Ishikawa (cell line): Measurements from ENCODE around the gene ELOVL3.

ENCODE experiments used
- CEBPB ChIP-seq: IDR thresholded peaks from 2 replicates; pipeline ENCODE4 v1.6.1; 2012
- CREB1 ChIP-seq: IDR thresholded peaks from 2 replicates; pipeline ENCODE4 v1.6.1; 2012; ENCODE audit warnings: low read depth
- EGR1 ChIP-seq: IDR thresholded peaks from 2 replicates; pipeline ENCODE4 v1.6.1; 2012
- EP300 ChIP-seq: IDR thresholded peaks from 2 replicates; pipeline ENCODE4 v1.6.1; 2012; ENCODE audit warnings: borderline replicate concordance
- FOXM1 ChIP-seq: IDR thresholded peaks from 2 replicates; pipeline ENCODE4 v1.6.1; 2012; ENCODE audit warnings: low read depth, borderline replicate concordance
- MAX ChIP-seq: IDR thresholded peaks from 2 replicates; pipeline ENCODE4 v1.6.1; 2012
- NFIC ChIP-seq: IDR thresholded peaks from 2 replicates; pipeline ENCODE4 v1.6.1; 2012
- RAD21 ChIP-seq: IDR thresholded peaks from 2 replicates; pipeline ENCODE4 v1.6.1; 2012; ENCODE audit warnings: low read depth
- REST ChIP-seq: IDR thresholded peaks from 2 replicates; pipeline ENCODE4 v1.6.1; 2012; ENCODE audit warnings: low read depth, mild to moderate bottlenecking
- TAF1 ChIP-seq: IDR thresholded peaks from 2 replicates; pipeline ENCODE4 v1.6.1; 2012; ENCODE audit warnings: low read depth, mild to moderate bottlenecking
- TCF12 ChIP-seq: IDR thresholded peaks from 2 replicates; pipeline ENCODE4 v1.6.1; 2012; ENCODE audit warnings: low read depth
- TEAD4 ChIP-seq: IDR thresholded peaks from 2 replicates; pipeline ENCODE4 v1.6.1; 2012
- USF1 ChIP-seq: IDR thresholded peaks from 2 replicates; pipeline ENCODE4 v1.6.1; 2012
- YY1 ChIP-seq: IDR thresholded peaks from 2 replicates; pipeline ENCODE4 v1.6.1; 2012; ENCODE audit warnings: low read depth
- ZBTB7A ChIP-seq: IDR thresholded peaks from 2 replicates; pipeline ENCODE4 v1.6.1; 2012; ENCODE audit warnings: low read depth

Gene ELOVL3

GRCh38 chr10:102255404-102255803 is 29.3 kb downstream of the ELOVL3 start:
- TF ChIP-seq TAF1, result no peak
- no peak for TF ChIP-seq REST
- TF ChIP-seq YY1, result no peak
- TF ChIP-seq ZBTB7A, result no peak
- no peak for TF ChIP-seq TCF12
- no peak for TF ChIP-seq CEBPB
- no peak for TF ChIP-seq MAX
- TF ChIP-seq EGR1, result no peak
- no peak for TF ChIP-seq EP300
- TF ChIP-seq FOXM1, result no peak

GRCh38 chr10:102261196-102261595 is 35.1 kb downstream of the ELOVL3 start:
- TF ChIP-seq TAF1, result no peak

- TF ChIP-seq EGR1 (no peak), TAF1 (no peak), NFIC (no peak), ZBTB7A (no peak), USF1 (no peak), CEBPB (no peak), YY1 (no peak), REST (no peak), CREB1 (no peak), MAX (no peak), EP300 (no peak), FOXM1 (no peak), RAD21 (no peak), TCF12 (no peak), TEAD4 (no peak)
Observed at GRCh38 chr10:102261842-102262241, 35.7 kb downstream of the ELOVL3 start.

GRCh38 chr10:102262744-102263370 is 36.8 kb downstream of the ELOVL3 start:
- no peak for TF ChIP-seq YY1
- no peak for TF ChIP-seq TCF12
- no peak for TF ChIP-seq FOXM1
- no peak for TF ChIP-seq TAF1
- no peak for TF ChIP-seq MAX
- TF ChIP-seq CREB1, result no peak
- no peak for TF ChIP-seq USF1
- no peak for TF ChIP-seq RAD21
- TF ChIP-seq EGR1, result no peak

GRCh38 chr10:102264371-102264770 is 38.3 kb downstream of the ELOVL3 start:
- no peak for TF ChIP-seq RAD21
- no peak for TF ChIP-seq NFIC
- no peak for TF ChIP-seq CEBPB
- no peak for TF ChIP-seq TAF1
- no peak for TF ChIP-seq YY1

GRCh38 chr10:102266670-102267069 is 40.6 kb downstream of the ELOVL3 start:
- TF ChIP-seq ZBTB7A (no peak), EGR1 (no peak)

GRCh38 chr10:102267748-102268147 is 41.6 kb downstream of the ELOVL3 start:
- no peak for TF ChIP-seq NFIC
- TF ChIP-seq CREB1, result no peak
- TF ChIP-seq TCF12, result no peak
- TF ChIP-seq EP300, result no peak
- no peak for TF ChIP-seq TAF1
- no peak for TF ChIP-seq EGR1
- no peak for TF ChIP-seq TEAD4
- TF ChIP-seq MAX, result no peak
- TF ChIP-seq ZBTB7A, result no peak
- TF ChIP-seq RAD21, result no peak
- no peak for TF ChIP-seq CEBPB
- no peak for TF ChIP-seq YY1
- no peak for TF ChIP-seq USF1
- TF ChIP-seq FOXM1, result no peak
- TF ChIP-seq REST, result no peak
